CD4-positive, alpha-beta T cell treated with Interferon gamma for 1 hour (primary cell): ENCODE data around the gene LRRC47.

ENCODE experiments used
- DNase-seq: peaks from one replicate; pipeline ENCODE4 v3.0.0-alpha.2; 2020

LRRC47 gene

GRCh38 chr1:3746389-3746829 is 49.9 kb downstream of the LRRC47 start:
- DNase-seq, result no peak

DNA sequence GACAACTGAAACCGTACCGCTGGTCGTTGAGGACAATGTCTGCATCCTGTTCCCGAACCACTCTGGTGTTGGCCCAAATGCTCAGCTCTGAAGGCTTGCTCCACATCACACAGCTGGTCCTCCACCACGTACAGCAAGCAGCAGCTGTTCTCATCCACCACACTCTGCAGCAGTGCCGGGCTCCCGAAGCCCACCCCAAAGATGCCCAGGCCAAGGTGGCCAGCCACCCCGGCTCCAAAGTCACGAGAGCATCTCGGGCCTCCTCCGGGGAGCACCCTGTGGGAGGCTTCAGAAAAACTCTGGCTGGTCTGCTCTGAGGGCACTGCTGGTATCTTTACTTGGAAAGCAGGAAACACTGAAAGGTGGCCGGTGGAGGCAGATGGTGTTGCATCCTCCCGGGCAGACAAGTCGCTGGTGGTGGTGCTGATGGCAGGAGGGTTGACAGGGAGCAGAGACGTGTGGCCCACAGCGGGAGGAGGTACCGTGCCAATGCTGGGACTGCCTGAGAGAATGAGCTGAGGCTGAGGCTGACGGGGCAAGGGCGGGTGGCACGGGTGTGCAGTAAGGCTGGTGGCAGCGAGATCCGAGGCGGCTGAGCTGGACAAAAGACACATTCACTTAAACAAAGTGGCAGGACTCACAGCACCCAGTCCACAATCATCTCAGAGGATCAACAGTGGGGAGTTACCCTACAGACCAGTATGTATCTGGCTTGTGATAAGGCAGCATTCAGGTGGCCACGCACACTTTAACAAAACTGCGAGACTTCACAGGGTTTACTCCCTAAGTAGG is 50.5 kb downstream of the LRRC47 start:
- no peak for DNase-seq

DNA sequence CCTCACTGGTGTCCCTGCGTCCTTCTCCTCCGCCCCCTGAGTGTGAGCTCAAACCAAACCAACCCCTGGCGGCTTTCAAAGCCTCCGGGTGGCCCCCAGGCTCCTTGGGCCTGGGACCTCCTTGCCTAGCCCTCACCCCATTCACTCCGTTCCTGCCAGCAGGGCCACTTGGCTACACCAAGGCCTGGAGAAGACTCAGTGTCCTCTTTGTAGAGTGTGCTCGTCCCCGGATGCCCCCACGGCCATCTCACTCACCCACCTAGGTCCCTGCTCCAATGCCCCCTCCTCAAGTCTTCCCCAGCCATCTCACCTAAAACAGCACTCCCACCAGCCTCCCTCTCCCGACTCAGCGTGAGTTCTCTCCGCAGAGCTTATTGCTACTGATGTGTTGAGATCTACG is 51.2 kb downstream of the LRRC47 start:
- no peak for DNase-seq

GRCh38 chr1:3744646-3745045 is 51.7 kb downstream of the LRRC47 start:
- no peak for DNase-seq

DNA sequence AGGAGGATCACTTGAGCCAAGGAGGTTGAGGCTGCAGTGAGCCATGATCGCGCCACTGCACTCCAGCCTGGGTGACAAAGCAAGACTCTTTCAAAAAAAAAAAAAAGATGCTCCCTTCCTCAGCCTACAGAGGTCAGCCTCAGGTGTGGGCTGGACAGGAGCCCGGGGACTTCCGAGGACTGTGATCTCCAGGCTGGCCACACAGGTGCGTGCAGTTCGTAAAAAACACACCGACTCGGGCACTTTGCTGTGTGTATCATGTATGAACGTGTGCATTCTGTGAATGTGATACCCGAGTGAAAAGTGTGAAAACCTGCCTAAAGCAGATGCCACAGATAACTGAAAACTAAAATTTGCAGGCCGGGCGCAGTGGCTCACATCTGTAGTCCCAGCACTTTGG is 52.5 kb downstream of the LRRC47 start:
- DNase-seq, result no peak

DNA sequence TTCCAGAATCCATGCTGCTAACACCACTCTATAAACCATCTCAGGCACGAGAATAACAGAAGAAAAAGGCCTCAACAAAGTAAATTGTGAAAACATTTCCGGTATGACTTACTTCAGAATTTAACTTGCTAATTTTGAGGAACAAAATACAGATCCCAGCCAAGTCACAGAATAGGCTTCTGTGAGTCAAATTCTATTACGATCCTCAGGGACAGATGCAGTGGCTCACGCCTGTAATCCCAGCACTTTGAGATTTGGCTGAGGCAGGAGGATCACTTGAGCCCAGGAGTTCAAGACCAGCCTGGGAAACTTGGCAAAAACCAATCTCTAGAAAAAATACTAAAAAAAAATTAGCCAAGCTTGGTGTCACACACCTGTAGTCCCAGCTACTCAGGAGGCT is 52.9 kb downstream of the LRRC47 start:
- no peak for DNase-seq

DNA sequence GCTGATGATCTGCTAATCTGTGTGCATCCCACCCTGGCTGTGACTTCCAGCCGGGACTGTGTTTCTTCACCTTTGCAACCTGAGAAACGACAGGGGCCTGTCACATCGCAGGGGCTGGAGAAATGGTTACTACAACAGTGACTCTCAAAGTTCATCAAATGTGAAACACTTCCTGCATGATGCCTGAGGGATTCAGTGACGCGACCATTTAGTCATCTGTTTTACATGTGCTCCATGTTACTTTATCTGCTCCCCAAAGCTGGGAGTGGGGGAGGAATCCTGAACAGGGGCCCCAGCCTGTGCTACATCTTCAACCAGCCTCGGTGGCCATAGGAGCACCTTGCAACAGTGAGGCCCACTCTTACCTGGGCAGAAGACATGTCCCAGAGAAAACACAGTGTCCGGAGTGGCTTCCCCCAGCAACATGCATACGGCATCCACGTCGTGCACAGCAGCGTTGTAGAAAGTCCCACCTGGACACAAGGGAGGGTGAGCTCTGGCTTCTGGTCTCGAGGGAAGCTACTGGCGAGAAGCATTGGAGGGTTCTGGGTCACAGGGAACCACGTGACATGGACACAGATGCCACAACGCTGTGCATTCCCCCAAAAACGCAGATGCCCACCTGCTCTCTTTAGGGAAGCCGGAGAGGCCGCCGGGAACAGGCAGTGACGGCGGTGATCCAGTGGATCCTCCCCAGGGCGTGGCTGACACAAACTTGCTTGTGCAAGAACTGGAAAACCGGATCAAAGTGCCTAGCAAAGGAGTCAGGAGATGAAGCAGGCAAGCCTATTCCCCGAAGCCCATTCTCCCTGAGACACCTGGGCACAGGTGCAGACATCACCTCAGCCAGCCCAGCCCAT is 53.6 kb downstream of the LRRC47 start:
- no peak for DNase-seq

GRCh38 chr1:3741566-3742438 is 54.5 kb downstream of the LRRC47 start:
- no peak for DNase-seq

DNA sequence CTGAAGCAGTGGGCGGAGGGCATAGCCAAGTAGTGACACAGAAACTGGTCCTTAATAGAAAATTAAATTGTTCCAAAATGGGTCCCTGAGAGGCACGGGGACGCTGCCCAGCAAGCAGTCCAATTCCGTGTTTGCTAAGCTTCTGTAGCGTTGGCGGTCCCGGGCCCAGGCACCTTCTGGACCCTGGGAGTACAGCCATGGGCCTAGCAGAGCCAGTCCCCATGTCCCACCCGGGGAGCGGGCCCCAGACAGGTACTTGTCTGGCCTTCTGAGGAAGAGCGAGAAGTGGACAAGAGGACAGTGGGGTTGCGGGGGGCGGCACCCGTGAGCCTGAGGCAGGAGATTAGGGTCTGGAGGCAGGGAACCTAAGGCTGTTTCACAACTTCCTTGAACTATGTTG is 55.5 kb downstream of the LRRC47 start:
- no peak for DNase-seq

GRCh38 chr1:3740042-3740441 is 56.3 kb downstream of the LRRC47 start:
- DNase-seq, result no peak

DNA sequence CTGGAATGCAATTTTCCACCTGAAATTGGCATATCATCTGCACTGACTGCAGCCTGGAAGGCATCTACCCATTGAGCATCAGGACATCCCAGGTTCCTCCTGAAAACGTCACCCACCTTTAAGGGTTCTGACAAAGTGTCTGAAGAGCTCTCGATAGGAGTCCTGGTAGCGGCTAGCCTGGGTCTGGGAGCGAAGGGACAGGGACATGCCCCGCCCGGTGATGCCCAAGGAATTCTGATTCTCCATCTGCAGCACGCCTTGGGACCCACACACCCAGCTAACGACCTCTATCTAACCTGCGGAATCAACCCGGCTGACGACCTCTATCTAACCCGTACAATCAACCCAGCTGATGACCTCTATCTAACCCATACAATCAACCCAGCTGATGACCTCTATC is 57.4 kb downstream of the LRRC47 start:
- DNase-seq, result no peak

DNA sequence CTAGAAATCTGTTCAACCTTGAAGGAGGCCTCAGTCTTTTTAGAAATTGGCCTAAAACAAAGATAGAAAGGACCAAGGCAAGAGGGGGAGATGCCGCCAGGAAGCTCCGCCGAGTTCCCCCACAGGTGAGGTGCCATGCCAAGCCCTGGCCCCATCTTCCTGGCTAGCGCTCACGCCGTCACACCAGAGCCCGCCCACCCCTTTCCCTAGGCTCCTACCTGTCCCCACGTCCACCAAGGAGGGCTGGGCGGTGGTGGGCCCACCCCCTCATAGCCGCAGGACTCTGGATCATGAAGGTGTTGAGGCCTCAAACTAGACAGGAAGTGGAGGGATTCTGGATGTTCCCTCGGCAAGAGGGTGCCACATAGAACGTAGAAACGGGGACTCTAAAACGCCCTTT is 59.6 kb downstream of the LRRC47 start:
- DNase-seq, result no peak

- DNase-seq, result no peak
These were observed 60.2 kb downstream of the LRRC47 start for GRCh38 chr1:3736131-3736561.

DNA sequence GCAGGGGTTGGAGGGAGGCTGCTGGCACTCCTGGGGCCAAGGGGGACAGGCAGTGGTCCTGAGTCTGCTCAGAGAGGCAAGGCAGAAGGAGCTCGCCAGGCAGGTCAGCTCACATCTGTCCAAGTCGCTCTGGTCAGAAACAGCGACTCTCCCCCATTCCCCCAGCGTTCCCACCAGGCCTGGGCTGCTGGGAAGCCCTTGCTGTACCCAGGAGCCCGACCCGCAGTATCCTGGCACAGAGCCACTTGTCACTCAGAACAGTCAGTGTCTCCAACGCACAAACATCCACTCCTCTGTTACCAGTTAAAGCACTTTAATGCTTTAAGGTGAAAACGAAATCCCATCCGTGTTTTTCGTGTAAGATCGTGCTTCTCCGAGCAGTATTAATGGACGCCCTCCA is 60.6 kb downstream of the LRRC47 start:
- DNase-seq, result no peak

DNA sequence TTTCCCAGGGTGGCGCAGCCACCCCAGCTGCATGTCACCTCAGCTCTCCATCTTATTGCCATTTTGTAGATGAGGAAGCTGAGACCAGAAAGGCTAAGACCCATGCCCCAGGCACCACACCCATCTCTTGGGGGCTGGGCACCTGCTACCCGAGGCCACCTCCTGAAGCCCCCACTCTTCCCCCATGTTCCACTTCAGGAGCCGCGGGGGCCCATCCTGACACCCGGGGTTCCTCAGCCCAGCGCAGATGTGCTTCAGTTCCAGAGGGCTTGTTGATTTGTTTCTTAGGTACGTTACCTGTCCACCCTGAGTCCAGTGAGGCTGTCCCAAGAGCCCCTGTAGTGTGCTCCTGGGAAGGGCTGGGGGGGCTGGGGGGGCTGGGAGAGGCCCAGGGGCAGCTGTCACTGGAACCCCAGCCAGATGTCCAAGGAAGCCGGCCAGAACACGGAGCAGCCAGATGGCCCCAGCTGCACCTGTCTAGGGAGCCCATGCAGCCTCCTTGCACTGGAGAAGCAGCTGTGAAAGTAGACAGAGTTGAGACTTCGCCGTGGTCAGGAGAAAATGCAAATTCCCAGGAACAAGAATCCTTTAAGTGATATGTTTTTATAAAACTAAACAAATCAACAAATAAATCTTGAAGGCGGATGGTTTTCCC is 61.1 kb downstream of the LRRC47 start:
- no peak for DNase-seq

GRCh38 chr1:3734602-3735001 is 61.7 kb downstream of the LRRC47 start:
- no peak for DNase-seq

GRCh38 chr1:3733883-3734589 is 62.3 kb downstream of the LRRC47 start:
- no peak for DNase-seq

DNA sequence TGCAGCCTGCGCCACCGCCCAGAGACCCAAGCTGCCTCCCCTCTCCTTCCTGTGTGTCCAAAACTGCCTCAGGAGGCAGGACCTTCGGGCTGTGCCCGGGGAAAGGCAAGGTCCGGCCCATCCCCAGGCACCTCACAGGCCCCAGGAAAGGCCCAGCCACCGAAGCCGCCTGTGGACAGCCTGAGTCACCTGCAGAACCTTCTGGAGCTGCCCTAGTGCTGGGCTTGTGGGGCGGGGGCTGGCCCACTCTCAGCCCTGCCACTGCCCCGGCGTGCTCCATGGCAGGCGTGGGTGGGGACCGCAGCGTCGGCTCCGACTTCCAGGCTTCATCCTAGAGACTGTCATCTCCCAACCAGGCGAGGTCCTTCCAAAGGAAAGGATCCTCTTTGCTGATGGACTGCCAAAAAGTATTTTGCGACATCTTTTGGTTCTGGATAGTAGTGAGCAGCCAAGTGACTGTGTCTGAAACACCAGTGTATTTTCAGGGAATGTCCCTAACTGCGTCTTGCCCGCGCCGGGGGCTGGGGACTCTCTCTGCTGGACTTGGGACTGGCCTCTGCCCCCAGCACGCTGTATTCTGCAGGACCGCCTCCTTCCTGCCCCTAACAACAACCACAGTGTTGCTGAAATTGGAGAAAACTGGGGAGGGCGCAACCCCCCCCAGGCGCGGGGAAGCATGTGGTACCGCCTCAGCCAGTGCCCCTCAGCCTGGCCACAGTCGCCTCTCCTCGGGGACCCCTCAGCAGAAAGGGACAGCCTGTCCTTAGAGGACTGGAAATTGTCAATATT is 63.0 kb downstream of the LRRC47 start:
- DNase-seq, result no peak

DNA sequence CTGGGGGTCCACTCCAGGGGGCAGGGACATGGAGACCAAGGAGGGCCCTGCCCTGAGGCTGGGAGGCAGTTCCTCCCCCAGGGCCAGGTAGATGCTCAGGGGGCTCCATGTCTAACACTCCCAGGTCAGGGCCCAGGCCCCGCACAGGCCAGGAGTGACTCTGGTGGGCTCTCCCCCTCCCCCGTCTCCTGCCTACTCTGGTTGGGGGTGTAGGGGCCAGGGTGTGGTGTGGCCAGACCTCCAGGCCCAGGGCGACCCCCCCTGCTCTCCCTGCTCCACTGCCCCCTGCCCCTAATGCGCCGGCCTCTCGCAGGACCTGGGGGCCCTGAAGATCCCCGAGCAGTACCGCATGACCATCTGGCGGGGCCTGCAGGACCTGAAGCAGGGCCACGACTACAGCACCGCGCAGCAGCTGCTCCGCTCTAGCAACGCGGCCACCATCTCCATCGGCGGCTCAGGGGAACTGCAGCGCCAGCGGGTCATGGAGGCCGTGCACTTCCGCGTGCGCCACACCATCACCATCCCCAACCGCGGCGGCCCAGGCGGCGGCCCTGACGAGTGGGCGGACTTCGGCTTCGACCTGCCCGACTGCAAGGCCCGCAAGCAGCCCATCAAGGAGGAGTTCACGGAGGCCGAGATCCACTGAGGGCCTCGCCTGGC is 63.7 kb downstream of the LRRC47 start:
- DNase-seq, result no peak
